Cerebellar nuclear complex (tissue), 1 donor: ENCODE results near the gene CDC42EP2.

ENCODE experiments used
- DNase-seq, 2 experiments: peaks; one replicate each; lab custom pipeline; 2025; lab: John Stamatoyannopoulos, UW

Gene CDC42EP2

DNA sequence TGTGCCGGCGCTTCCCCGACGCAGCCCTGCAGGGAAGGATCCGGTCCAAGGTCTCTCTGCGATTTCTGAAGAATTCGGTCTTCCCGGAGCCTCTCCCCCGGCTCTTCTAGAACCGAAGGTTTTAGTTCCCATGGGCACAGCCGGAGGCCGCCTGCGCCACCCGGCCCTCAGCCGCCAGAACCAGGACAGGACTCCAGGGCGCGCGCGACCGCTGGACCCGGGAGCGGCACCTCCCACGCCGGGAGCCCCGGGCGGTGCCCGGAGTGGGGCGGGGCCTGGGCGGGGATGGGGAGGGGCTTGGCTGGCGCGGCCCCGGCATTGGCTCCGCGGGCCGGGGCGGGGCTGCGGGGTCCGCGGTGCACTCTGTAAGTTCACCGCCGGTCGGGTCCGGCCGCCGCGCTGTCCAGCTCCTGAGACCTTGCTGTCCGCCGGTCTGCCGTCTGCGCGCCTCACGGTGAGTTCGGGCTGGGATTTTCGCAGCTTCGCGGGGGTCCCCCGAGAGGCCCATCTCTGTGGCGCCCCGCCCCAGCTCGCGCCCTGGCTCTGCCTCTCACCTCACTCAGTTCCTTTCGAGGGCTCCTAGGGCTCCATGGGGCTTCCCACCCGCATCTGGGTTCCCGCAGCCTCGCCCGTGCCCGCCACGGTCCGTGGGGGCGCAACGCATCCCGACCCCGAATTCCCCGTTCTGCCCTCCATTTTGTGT is at the start of gene CDC42EP2:
Gene CDC42EP2, plus strand, starts transcription at position 366 of the 703 bp plus-strand sequence. CDS start 6,033 bp downstream, outside the sequence.
- DNase-seq, result no peak

DNA sequence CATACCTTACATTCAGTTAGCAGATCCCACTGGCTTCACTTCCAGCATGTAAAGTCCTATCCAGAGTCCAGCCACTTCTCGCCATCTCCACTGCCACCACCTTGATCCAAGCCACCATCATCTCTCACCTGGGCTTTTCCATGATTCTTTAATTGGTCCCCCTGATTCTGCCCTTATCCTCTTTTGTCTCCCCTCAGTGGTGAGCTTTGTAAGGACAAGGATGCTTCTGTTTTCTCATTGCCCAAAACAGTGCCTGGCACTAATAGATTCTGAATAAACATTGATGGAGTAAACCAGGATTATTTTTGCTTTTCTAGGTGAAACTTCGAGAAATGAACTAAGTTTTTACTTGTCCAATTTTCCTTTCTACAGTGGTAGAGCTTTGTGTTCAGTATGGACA is 48.5 kb upstream of the CDC42EP2 start:
- DNase-seq, result no peak

DNA sequence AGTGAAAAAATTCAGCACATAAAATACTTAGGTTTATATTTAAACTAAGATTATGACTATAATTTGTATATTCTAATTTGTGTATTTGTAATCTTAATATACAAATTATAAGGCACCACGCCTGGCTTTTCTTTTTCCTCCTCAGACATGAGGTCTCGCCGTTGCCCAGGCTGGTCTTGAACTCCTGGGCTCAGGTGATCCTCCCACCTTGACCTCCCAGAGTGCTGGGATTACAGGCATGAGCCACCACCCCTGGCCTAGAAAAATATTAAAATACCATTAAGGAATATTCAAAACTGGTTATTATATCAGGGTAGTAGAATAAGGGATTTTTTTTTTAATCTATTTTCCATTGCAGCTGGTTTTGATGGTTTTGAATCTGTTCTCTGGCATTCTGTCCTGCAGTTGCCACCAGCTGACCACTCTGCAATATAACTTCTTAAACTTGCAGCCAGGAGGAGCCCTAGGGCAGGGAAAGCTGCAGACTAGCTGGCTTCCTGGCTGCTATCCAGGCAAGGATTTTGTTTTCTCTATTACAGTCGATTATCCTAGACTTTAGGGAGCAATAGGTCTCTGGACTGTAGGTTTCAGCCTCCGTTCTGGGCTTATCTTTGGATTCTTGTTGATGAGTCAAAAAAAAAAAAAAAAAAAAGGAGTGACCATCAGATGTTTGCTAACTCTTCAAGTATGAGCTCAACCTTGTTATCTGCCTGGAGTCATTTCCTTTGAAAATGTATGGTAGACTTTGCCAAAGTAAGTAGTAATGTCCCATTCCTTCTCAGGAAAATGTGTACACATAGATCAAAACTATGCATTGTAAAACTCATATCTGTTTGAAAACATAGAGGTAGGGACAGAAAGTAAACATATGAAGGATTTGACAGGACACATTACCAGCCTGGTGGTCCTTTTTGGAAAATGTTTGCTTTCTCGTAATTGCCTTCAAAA is 39.7 kb upstream of the CDC42EP2 start:
- DNase-seq, result no peak

DNA sequence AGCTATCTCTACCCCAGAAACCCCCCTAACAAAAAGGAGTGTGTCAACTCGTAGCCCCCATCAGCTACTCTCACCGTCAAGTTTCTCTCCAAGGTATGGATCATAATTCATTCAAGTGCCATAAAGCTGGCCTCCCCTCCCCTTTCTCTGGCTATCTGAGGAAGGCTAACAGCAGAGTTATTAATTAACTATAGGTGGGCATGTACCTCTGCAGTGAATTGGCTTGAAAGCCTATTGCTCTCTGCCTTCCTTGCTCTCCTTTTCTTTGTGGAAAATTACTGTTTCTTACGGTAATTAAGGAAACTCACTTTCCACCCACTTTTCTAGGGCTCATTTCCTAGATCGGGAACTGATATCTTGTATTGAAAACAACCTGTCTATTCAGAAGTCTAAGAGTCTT is 38.8 kb upstream of the CDC42EP2 start:
- DNase-seq, result no peak

DNA sequence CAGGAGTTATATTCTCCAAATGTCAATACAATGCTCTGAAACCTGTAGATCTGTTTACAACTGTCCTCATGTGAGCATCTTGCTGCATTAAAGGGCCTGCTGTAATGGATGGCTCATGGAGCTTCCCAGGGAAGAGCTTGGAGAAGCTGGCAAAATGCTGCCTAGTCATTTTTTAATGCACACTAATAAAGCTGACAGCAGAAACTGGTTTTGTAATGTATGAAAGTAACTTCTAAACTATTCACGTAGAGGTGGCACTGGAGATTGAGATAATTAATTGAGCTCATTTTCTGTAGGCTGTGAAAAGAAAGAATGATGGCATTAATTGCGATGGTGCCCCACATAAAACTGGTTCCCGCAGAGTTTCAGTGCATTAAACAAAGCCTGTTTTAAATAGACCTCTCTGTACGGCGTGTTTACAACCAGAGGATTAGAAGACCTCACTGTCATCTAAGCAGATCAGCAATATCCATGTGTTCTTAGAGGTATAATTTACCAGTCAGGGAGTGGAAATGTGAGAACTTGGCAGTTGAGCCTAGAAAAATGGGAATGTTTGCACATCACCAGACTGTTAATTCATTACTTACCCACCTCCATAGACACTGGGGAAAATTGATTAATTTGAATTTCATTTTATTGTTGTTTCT is 36.9 kb upstream of the CDC42EP2 start:
- no peak for DNase-seq

DNA sequence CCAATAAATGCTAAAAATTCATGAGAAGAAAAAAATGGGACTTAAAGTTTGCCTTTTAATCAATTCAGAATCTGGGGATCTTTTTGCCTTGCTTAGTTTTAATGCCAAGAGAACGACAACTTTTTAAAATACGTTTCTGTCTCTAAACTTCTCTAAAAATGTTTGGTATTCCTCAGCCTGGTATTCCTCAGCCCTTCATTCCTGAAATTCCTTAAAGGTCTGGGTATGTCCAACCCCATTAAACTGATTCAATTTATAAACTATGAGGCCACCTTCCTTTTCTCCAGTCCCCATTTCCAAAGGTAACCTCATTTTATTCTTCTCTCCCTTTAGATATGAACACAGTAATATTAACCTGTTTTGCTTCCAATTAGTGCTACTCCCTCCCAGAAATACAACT is 36.3 kb upstream of the CDC42EP2 start:
- no peak for DNase-seq

- DNase-seq, result no peak
Observed at GRCh38 chr11:65279279-65279678, 35.4 kb upstream of the CDC42EP2 start.

DNA sequence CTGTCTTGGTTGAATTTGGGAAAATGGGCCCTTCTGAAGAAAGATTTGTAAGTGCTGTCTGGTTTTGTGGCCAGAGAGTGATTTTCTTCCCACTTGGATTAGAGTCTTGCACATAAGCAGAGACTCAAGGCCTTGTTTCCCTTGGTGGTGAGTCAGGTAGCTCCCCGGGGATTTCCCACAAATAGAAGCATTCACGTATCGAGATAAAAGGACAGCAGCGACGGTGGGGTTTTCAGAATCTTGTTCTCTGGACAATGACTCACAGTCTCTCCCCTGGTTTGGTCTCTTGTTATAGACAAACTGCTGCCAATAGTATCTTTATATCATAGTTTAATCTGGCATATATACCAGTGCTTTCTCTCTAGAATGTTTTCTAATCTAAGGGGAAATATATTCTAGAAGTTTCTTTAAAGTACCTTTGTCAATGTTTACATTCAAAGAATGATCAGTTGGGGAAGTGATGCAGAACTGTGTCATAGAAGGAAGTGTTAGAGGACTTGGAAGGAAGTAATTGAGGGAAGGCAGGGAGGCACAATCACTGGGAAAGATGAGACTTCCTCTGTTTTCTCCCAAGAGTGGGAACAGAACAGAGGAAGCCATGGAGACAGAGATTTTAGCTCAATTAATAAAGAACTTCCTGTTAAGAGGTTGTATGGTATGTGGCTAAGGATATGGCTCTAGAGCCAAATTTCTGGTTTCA is 34.8 kb upstream of the CDC42EP2 start:
- DNase-seq, result no peak

DNA sequence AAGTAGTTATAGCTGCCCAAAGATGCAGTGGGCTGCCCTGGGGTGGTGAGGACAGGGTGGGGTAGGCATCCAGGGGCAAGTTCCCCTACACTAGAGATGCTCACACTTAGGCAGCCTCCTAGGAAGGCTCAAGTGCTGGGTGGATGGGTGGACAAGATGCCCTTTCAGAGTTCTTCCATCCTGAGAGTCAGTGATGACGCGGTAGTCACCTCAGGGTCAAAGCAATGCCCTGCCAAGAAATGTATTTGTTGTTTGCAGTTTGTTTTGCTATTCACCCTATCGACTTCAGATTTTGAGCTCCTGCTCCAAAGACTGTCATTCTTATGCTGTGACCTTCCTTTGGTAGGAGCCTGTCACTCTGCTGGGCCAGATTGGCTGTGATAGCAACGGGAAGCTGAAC is 34.0 kb upstream of the CDC42EP2 start:
- no peak for DNase-seq

DNA sequence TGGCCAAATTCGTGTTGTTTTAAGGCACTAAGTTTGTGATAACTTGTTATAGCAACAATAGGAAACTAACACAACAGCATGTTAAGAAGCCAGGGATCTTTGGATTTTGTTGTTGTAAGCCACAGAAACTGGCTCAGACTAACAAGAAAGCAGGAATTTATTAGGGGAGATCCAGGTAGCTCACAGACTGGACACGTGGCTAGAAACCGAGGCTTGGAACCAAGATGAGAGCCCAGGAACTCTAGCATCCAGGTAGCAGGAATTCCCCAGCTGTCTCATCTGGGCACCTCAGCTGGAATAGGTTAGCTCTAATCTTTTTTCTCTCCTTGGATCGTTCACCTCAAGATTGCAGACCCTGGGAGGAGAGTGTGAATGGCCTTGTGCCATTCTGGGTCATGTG is 28.0 kb upstream of the CDC42EP2 start:
- DNase-seq, result no peak

DNA sequence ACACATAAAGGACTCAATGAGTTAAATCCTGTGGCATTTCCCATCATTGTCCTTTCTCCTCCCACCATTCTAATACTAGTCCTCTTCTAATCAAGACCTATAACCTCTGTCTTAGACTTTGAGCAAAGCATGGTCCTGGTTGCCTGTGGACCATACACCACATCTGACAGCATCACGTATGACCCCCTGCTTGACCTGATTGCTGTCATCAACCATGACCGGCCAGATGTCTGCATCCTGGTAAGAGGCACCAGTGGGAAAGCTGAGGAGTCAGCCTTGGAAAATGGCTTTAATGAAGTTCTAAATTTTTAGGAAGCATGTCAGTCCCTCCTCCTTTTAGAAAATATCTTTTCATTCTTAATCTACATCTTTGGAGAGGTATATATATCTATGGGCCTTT is 27.1 kb upstream of the CDC42EP2 start:
- no peak for DNase-seq

GRCh38 chr11:65288706-65289536 is 25.7 kb upstream of the CDC42EP2 start:
- peak in 1 of 2 experiments; percentile 27 for DNase-seq

DNA sequence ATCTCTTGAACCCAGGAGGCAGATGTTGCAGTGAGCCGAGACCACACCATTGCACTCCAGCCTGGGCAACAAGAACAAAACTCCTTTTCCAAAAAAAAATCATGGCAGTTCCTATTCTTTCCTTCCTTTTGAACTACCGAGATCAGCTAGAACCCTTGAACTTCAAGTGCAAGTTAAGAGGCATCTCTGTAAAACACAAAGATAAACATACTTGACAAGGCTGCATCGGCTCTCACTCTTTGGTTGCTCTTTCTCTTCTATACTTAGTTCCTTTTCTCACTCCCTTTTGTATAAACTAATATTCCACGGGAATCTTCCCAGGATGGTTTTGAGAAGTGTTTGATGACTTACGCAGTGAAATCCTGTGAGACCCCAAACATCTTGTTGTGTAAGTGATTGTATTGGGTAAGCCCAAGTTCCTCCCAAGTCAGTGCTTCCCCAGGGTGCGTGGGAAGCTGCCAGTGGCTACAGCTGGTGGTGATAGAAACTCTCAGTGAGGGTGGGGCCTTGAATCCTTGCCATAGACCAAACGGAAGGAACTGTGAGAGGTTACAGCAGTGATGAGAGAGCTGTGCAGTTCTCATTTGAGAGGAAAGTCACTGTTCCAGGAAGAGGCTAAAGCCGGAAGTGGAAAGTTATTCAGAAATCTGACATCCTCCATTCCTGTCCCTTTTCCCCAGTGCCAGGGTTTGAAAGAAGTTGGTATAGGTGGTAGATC is 24.1 kb upstream of the CDC42EP2 start:
- no peak for DNase-seq

DNA sequence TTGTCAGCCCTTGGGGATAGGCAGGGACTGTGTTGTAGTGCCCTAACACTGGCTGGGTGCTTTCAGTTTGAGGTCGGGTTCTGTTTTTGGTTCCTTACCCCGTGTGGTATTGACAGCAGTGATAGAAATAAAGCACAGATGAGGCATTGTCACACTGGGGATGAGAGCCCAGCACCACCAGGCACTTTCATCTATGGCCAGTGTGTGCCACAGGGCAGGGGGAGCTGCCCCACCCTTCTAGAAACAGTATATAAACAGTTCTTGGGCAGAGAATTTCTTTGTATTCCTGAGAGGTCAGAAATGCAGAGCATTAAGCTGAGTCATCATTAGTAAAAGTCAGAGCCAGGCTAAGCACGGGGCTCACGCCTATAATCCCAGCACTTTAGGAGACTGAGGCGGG is 23.1 kb upstream of the CDC42EP2 start:
- DNase-seq, result no peak

DNA sequence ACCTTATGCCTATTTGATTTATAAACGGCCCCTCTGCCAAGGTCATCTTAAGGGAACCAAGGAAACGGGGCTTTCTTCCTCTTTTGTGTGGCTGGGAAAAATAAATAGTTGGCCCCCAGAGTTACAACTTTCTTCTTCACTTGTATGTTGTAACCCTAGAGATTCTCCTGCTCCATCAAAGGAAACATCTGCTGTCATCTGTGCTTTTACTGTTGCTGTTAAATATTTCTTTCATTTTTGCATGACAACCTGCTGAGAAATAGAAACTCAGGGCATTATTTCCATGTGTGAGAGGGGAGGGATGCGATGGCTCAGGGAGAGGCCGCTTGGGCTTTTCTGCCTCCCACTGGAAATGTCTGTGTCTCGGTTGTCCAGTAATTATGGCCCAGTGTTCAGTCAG is 21.8 kb upstream of the CDC42EP2 start:
- DNase-seq, result no peak

DNA sequence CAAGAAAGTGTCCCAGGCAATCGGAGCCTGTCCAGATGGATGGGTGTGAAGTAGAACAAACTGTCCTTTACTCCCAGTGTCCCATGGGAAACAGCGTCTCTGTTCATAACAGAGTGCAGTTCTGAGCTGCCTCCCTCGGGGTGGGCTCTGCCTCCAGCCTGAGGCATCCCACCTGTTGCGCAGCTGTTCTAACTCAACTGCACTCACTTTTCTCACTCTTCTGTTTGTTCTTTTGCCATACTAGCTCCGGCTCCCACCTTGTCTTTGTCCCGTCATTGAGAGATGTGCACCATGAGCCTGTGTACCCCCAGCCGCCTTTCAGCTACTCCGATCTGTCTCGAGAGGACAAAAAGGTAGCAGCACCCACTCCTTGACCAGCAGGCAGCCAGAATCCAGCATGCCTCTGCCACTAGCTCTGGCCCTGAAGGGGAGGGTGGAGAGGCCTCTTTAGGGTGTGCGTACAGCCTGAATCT is 20.7 kb upstream of the CDC42EP2 start:
- no peak for DNase-seq

GRCh38 chr11:65295001-65295400 is 19.7 kb upstream of the CDC42EP2 start:
- no peak for DNase-seq

GRCh38 chr11:65295571-65296341 is 18.9 kb upstream of the CDC42EP2 start:
- DNase-seq, result no peak

GRCh38 chr11:65297026-65297672 is 17.5 kb upstream of the CDC42EP2 start:
- DNase-seq, result no peak
